GM18868 (cell line): ENCODE results near the gene RUBCNL.
A peak's percentile ranks its signal among the peaks of the same experiment; 100 is the strongest.
"Not testable (repeated sequence)": the region's sequence is repeated elsewhere in the genome, so short reads cannot be mapped to it uniquely, and the experiment has no call there.

Experiments
- ATAC-seq: cut with Tn5 transposase; IDR thresholded peaks from one replicate; pipeline ENCODE4 v1.9.1; 2021; ENCODE audit warnings: mild to moderate bottlenecking, moderate library complexity; ENCODE audit not compliant: unreplicated experiment

RUBCNL gene

DNA sequence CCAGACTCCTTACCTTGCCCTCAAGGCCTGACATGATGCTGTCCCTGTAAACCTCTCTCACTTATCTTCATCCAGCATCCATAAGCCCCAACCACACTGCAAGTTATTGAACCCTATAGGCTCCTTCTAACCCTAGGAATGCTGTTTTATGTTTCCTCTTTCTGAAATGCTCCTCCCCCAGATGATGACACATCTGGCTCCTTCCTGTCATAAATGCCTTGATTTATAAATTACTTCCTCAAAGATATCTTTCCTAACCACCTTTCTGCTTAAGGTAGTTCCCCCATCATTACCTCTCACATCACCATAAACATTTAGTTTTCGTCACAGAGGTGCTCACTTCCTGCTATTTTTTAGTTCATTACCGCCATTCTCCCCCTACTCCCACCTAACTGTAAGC lies 12.3 kb downstream of the RUBCNL start:
- peak; percentile 40 for ATAC-seq

DNA sequence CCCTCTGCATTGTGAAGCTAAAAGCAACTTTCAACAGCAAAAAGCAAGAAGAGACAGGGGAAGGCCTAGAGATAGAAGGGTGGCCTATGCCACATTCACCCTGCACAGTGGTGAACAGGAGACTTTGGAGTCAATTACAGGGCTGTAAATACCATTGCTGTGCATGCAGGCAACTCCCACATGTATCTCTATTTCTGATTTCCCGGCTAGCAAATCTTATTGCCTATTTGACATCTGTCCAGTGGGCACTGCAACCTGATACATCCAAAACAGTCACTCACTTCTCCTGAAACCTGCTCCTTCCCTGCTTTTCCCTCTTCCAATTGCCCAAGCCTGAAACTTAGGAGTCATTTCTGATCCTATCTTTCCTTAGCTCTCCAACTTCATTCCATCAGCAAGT lies 13.4 kb downstream of the RUBCNL start:
- ATAC-seq: no peak

DNA sequence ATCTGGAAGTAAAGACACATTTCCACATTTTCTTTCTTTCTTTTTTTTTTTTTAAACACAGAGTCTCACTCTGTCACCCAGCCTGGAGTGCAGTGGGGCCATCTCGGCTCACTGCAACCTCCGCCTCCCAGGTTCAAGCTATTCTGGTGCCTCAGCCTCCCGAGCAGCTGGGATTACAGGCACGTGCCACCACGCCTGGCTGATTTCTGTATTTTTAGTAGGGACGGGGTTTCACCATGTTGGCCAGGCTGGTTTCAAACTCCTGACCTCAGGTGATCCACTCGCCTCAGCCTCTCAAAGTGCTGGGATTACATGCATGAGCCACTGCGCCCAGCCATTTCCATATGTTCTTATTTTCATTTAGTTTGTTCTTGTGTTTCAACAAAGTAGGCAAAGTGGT lies 14.1 kb downstream of the RUBCNL start:
- ATAC-seq: not testable (repeated sequence)

DNA sequence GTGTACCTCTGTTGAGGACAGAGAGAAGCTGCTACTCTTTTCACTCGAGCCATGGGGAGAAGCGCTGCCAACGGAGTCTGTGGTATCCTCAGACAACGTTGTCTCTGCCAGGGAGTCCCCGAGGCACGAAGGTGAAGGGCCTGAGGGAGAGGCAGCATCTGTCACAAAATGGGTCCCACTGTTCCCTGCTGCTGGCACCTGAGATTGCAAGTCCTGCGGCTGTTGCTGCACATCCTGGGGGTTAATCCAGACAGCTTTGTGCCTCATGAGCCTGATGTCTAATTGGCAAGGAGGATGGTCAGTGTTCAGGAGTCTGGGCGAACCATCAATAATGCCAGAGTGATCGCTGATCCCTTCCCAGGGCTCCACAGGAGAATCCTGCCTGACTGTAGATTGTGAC lies 15.0 kb downstream of the RUBCNL start:
- ATAC-seq: no peak

DNA sequence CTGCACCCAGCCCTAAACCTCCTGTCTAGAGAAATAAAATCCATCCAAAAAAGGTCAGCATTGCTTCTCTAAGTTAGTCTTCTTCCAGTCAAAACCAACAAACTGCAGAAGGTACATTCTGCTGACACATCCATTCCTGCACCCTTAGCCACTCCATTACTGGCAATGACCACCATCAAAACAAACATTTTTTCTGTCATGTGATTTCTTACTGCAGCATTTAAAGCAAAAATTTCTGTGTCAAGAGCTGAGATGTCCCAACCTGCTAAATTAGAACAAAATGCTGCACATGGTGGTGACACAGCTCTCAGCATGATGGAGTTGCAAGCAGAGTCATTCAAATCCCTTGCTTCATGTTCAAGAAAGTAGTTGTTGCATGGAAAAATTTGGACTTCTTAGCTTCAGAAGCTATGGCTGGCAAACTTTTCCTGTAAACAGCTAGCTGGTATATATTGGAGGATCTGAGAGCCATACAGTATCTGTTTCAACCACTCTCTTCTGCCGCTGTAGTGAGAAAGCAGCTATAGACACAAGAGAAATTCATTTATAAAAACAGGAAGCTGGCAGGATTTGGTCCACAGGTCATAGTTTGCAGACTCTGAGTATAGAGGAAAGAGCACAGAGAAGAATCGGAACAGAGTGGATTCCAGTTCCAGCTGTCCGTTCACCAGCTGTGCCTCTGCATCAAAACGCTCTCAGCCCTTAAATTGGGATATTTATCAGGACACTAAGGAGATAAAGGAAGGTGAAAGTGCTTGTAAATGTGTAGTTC lies 17.4 kb downstream of the RUBCNL start:
- ATAC-seq: peak; percentile 72

DNA sequence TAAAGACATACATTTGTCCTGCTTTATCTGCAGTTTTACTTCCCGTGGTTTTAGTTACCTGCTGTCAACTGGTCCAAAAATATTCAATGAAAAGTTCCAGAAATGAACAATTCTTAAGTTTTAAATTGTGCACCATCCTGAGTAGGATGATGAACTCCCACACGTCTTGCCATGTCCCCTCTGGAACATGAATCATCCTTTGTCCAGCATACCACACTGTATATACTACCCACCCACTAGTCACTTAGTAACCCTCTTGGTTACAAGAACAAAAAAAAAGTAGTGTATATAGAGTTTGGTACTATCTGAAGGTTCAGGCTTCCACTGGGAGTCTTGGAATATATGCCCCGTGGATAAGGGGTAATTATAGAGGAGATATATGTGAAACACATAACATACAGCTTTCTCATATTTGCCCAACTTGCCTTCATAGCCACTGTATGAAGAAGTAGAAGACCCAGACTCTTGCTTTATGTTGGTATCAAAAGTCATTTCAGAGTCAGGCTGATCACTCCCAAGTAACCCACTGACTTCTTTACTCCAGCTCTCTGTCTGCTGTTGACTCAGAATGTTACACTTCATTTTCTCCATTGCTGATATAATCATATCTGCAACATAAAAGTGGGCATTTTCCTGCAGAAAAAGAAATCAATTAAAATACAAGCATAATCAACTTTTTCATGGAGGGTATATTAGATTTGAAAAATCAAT lies 19.3 kb downstream of the RUBCNL start:
- no peak for ATAC-seq

DNA sequence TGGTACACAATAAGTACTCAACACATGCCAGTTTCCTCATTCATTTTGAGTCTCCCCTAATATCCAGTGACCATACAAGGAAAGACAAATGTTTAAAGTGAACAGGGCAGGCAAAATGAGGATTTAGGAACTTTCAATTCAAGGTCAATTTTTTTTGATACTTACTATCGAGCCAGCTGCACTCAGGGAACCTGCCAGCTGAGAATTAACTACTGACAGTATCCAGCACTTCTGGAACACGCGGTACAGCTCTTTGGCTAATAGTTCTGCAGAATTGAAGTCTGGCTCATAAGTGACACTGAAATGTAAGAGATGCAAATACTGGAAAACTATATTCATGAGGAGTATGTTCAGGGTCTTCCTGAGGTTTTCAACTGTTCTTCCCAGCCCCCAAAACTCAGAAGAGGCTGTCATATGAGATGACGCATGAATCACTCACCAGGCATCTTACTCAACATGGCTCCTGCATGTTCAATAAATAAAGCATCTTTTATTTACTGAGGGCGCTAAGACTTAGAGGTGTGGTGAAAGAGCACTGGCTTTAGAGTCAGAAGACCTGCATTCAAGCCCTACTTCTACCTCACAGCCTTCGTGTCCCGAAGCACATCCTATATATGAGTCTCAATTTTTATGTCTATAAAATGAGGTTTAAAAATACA lies 25.6 kb downstream of the RUBCNL start:
- no peak for ATAC-seq

DNA sequence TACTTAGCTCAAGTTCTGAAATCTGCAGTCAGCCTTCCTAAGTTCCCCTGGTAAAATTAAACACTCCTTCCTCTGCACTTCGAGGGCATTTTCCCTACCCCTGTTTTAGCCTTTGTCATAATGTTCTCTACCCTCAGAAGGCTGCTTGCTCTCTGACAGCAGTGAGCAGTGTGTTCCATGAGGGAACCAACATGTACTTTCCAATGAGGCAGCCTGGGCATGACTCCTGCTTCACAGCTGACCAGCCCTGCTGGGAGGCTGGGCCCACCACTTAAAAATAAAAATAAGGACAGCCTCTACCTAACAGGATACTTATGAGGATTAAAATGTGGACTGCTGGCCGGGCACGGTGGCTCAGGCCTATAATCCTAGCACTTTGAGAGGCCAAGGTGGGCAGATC lies 26.4 kb downstream of the RUBCNL start:
- ATAC-seq: no peak

DNA sequence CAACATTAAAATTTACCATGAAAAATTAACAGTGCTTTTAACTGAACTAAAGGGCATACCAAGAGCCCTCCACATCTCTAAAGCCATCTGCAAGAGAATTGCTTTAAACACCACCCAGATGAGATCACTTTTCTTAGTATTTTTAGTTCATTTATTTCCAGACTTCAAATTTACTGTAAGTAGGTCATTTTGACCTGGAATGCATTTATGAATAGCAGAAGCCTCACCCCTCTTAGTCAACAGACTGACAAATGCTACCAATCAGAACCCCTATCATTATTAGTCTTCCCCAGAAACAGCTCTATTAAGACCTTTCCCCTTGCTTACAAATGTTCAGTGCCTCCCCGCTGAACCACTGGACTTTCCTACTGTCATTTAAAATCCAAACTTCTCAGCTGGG lies 27.3 kb downstream of the RUBCNL start:
- ATAC-seq: no peak

DNA sequence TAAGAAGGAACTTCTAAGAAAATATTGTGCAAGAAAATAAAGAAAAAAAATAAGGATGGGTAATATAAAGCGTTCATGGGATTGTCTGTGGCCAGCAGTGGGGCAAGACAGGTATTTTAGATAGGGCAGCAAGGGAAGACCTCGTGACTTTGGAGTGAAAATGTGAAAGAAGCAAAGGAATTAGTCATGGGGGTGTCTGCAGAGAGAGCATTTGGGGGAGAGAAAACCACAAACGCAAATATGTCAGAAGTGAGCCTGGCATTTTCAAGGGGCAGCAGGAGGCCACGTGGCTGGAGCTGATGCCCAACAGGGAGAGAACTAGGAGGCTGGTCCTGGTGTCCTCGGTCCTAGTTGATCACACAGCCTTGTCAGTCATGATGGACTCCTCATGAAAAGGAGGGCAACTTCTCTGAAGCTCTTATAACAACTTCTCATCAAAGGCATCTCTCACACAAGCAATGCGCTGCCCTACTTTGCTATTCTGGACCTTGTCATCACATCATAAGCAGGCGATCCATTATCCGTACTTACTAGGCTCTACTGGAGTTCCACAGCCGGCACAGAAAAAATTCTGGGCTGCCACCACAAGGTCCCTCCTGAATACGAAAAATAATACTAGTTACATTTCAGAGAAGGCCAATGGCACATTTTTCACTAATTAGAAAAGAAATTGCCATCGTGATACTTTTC lies 31.0 kb downstream of the RUBCNL start:
- no peak for ATAC-seq

DNA sequence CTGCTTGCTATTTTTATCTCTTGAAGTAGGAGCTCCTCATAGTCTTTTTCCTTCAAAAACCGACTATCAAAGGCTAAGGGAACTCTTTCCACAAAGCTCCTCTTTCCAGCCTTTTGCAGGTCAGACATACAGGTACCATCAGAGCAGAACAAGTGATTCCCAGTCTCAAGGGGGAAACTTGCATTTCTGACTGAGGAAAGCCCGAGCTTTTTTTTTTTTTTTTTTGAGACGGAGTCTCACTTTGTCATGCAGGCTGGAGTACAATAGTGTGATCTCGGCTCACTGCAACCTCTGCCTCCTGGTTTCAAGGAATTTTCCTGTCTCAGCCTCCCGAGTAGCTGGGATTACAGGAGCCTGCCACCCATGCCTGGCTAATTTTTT lies 32.0 kb downstream of the RUBCNL start:
- ATAC-seq: peak; percentile 8

DNA sequence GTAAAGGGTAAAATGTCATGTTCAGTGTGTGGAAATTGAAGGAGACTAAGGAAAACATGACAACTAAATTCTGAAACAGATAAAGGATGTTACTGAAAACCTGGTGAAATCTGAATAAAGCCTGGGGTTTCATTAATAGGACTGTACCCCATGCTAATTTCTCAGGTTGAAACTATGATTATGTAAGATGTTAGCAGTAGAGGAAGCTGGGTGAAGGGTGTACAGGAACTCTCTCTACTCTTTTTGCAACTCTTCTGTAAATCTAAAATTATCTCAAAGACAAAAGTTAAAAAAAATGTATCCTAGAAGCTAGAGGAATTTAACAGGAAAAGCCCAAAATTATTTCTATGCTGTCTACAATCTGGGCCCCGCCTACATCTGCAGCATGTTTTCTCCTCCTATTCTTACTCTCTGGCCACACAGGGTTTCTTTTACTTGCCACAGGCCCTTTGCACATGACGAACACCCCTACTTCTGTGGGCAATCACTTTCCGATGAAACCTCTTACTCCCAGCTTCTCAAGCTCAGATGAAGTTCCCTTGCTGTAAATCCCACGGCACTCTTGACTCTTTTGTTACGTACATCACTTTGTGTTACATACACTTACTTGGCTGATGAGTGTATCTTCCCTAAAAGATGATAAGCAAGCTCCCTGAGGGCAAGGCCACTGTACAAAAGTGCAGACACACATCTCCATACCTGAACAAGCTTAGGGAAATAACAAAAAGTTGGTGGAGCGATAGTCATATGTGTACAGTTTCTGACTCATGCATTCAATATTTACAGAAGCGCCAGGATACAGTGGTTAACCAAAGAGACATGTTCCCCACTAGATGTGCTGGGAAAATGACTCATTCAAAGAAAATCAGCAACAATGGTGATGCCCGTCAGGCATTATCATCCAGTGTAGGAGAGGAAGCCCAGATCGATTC lies 32.6 kb downstream of the RUBCNL start:
- ATAC-seq: peak; percentile 85

DNA sequence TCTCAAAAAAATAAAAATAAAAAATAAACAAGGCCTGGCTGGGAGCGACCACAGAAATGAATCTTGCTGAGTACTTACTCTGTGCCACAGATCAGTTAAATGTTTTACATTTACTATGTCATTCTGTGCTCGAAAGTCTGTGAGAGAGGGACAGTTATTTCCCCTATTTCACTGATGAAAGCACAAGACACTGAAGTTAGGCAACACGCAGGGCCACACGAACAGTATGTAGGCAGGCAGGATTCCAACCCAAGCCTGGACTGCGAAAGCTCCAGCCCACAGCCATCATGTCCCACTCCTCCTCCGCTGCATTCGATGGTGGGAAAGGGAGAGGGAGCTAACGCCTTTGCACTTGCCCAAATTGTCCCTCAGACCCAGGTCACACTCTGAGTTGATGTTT lies 34.2 kb downstream of the RUBCNL start:
- no peak for ATAC-seq

DNA sequence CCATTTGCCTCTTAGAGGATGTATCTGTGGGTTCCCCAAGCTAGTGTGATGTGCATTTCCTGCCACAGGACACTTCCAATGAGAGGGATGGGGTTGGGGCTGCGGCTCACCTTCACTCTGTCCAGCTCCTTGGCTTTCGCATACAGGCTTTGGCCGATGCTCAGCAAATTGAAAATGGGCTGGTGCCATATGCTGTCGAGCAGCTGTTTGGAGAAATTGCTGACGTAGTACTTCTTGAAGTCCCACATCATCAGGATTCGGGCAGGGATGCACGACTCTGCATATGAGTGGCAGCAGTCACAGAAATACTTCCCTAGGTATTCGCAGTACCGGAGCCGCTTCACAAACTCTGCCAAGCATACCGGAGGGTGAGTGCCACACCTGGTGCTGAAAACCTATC lies 37.0 kb downstream of the RUBCNL start:
- ATAC-seq: no peak

DNA sequence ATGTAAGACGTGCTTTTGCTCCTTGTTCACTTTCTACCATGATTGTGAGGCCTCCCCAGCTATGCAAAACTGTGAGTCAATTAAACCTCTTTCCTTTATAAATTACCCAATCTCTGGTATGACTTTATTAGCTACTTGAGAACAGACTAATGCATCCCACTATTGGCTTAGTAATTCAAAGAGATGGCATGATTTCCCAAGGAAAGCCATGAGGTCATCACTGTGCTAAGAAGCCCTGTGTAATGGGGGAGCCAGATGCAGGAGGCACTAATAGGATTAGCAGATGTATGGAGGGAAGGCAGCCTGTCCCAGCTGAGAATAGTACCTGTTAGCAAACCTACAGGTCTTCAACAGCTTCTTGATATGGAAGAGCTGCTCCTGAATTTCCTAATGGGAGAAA lies 38.1 kb downstream of the RUBCNL start:
- no peak for ATAC-seq

DNA sequence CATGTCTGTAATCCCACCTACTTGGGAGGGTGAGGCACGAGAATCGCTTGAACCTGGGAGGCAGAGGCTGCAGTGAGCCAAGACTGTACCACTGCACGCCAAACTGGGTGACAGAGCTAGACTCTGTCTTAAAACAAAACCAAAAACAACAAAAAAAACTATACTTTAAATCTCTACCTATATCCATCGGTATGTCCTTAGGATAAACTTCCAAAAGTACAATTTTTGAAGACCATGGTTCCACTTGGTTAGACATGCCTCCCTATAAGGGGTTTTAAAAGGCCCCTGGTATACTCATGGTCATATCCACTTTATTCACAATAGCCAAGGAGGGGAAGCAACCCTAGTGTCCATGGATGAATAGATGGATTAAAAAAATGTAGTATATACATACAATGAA lies 39.8 kb downstream of the RUBCNL start:
- ATAC-seq: no peak

DNA sequence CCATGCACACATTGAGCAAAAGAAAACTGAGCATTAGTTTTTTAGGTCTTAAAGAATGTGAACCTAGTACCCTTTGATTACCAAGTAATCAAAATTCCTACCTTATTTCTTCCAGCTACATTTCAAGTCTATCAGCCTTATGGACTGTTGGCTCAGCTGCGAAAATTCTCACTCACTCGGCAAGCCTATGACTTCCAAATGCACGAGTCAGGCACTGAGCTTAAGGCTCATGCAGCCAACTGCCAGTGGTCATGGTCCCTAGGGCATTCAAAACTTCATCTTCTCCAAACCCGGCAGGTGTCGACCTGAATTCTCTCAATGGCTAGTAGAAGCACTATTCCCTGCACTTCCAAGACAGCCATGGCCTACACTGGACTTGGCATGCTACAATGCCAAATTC lies 41.2 kb downstream of the RUBCNL start:
- ATAC-seq: no peak

DNA sequence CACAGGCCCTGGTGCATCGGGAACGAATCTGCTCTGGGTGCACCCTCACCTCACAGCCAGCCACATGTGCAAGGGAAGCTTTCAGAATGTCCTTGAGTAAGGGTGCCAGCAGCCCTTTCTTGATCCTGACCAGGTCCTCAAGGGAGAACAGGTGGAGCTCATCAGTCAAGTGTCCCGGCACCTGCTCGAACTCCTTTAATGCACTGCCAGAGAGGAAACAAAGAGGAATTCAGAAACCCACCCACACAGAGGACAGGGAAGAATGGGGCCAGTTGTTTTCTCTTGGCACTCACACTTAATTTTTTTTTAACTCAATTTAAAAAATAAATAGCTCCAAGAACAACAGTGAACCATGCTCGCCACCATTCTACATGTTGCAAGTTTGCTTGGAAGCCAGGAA lies 41.7 kb downstream of the RUBCNL start:
- no peak for ATAC-seq

DNA sequence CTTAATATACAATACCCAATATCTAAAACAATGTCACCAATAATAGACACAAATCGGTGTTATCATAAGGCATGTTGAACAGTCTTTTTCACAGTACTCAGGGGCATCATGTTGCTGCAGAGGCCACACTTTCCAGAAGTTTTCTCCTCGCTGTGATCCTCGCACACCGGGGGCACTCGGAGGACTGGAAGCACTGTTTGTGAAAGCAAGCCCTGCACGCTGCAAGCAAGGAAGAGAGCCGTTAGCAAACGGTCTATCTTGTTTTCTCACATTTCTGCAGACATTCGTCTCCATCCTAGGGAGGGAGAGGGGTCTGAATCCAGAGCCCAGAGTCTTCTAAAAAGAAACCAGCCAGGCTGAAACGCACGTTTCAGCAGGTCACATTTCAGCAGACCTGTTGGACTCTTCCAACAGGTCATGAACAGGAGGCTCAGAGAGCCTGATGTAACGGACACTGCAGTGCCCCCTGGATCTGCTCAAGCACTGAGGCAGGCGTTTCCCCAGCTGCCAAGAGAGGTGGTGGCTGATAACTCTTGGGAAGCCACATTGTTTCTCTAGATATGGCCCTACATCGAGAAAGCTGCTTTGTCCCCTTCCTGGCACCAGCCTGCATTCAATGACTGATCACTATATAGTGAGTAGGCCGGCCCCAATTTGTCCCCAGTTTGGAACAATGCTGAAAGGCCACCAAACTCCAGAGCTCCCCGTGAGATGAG lies 43.6 kb downstream of the RUBCNL start:
- no peak for ATAC-seq

DNA sequence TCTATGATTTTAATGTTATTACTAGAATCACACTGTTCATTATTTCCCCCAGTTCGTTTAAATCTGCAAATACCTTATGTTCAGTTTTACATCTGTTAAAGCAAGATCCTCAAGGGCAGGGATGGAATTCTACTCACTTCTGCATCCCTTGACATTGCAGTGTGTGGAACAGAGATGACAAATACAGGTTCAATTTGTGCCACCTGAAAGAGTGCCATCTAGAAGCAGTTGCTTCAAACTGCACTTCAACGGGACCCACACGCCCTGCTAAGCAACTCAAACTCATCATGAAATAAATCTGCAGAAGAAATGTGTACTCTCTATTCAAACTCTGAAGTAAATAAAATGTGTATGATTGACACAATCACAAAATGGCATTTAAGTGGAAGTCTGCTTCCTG lies 44.5 kb downstream of the RUBCNL start:
- no peak for ATAC-seq
